ENCODE data around the gene PGAM2.
"Not testable (repeated sequence)": the region's sequence is repeated elsewhere in the genome, so short reads cannot be mapped to it uniquely, and the experiment has no call there.

DNA sequence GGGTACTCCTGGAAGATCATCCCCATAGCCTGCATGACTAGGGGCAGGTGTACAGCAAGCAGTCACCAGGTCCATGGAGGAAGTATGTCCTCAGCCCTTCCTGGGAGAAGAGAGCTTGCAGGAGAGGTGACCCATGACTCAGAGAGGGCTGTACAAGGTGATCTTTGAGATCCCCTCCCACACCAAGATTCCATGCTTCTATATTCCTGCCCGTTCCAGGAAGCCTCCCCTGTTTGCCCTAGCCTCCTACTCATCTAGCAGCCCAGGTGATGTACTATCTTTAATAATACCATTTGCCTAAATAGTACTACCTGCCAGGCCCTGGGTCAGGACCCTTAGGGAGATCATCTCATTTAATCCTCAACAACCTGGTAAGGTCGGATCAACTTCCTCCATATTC, 27.4 kb downstream of the PGAM2 start:
- TF ChIP-seq ZNF274 (IDR thresholded peaks at IDR 0.05; ENCODE audit: low read length); ZNF274 (tag by site-specific recombination; IDR thresholded peaks at IDR 0.05; ENCODE audit: borderline replicate concordance); ZNF580 (tag by site-specific recombination; IDR thresholded peaks at IDR 0.05); SETDB1 (IDR thresholded peaks at IDR 0.05; ENCODE audit: insufficient read length, low read length); ZNF513 (tag by site-specific recombination; IDR thresholded peaks at IDR 0.05); ZSCAN23 (tag by site-specific recombination; IDR thresholded peaks at IDR 0.05); KLF16 (tag by site-specific recombination; IDR thresholded peaks at IDR 0.05): not testable (repeated sequence)
- TF ChIP-seq, protein P1, sequence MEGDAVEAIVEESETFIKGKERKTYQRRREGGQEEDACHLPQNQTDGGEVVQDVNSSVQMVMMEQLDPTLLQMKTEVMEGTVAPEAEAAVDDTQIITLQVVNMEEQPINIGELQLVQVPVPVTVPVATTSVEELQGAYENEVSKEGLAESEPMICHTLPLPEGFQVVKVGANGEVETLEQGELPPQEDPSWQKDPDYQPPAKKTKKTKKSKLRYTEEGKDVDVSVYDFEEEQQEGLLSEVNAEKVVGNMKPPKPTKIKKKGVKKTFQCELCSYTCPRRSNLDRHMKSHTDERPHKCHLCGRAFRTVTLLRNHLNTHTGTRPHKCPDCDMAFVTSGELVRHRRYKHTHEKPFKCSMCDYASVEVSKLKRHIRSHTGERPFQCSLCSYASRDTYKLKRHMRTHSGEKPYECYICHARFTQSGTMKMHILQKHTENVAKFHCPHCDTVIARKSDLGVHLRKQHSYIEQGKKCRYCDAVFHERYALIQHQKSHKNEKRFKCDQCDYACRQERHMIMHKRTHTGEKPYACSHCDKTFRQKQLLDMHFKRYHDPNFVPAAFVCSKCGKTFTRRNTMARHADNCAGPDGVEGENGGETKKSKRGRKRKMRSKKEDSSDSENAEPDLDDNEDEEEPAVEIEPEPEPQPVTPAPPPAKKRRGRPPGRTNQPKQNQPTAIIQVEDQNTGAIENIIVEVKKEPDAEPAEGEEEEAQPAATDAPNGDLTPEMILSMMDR (tag by site-specific recombination; IDR thresholded peaks at IDR 0.05) = not testable (repeated sequence)
